ENCODE measurements around the gene ALOX15. TPM values are rescaled to one million over a fixed set of nuclear protein-coding genes. Genes with fewer than 3 reads are reported as not detected.
"Not testable (repeated sequence)": the region's sequence is repeated elsewhere in the genome, so short reads cannot be mapped to it uniquely, and the experiment has no call there.

ALOX15 gene
- total RNA-seq, 2 experiments from 2014 or later, result 1.8 TPM; not detected in 1

DNA sequence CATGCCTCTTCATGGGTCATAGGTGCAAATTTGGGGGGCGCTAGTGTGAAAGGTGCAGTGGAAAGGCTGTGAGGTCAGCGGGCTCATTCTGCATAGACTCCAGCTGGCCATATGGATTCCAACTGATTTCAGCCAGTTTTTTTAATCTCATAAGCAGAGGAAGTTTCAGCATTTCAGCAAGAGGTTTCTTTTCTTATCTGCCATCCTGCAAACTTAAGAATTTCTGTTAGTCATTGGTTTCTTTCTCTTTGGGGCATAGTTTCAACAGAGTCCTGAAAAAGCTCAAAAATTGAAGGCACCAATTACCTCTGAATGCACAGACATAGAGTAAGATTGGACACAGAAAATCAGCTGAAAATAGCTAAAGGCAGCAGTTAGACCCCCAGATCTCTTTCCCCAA is 16.2 kb upstream of the ALOX15 start:
- BruUV-seq (replicated peaks), result no TSS peak
- DNase-seq (ENCODE audit: low spot score), result no peak
- Histone ChIP-seq H3K27ac (ENCODE audit: low read depth, low read length, poor library complexity, severe bottlenecking) (no peak overlapping the region), H4K20me1 (ENCODE audit: insufficient read depth, low read length) (no peaks in the 10 kb centered on the region), H3K4me1 (ENCODE audit: insufficient read depth, low read length, poor library complexity, severe bottlenecking) (no peaks in the 10 kb centered on the region), H3K4me3 (ENCODE audit: low read depth, low read length, poor library complexity, severe bottlenecking) (no peak overlapping the region), H3K4me2 (ENCODE audit: low read length) (no peak overlapping the region), H3K9me3 (ENCODE audit: low read length) (no peaks in the 10 kb centered on the region), H3K9me2 (ENCODE audit: insufficient read depth, low read length) (no peaks in the 10 kb centered on the region), H2AFZ (ENCODE audit: low read length) (no peak overlapping the region), H3K36me3 (ENCODE audit: insufficient read depth, low read length) (no peaks in the 10 kb centered on the region), H3K79me2 (ENCODE audit: insufficient read depth, low read depth, low read length) (no peaks in the 10 kb centered on the region)
- ChIA-PET CTCF (ENCODE audit: unreplicated experiment) (no interaction called here), POLR2A (no interaction called here)
- no peak for TF ChIP-seq EZH2phosphoT487 (IDR thresholded peaks at IDR 0.05; ENCODE audit: borderline replicate concordance, low read depth, low read length)
- no peak for TF ChIP-seq CTCF (conservative IDR thresholded peaks at IDR 0.05; ENCODE audit: low read length)
- intact Hi-C loops (cut with micrococcal nuclease; ENCODE audit: unreplicated experiment), result no loop called here

GRCh38 chr17:4655933-4656332 is 14.5 kb upstream of the ALOX15 start:
- H3K27ac ChIP-seq (ENCODE audit: low read depth, low read length, poor library complexity, severe bottlenecking); H3K36me3 ChIP-seq (ENCODE audit: insufficient read depth, low read length); POLR2A ChIA-PET; intact Hi-C loops (cut with micrococcal nuclease; ENCODE audit: unreplicated experiment); H3K4me1 ChIP-seq (ENCODE audit: insufficient read depth, low read length, poor library complexity, severe bottlenecking); H3K9me2 ChIP-seq (ENCODE audit: insufficient read depth, low read length); H3K4me2 ChIP-seq (ENCODE audit: low read length); CTCF ChIA-PET (ENCODE audit: unreplicated experiment); H3K9me3 ChIP-seq (ENCODE audit: low read length); DNase-seq (ENCODE audit: low spot score); H4K20me1 ChIP-seq (ENCODE audit: insufficient read depth, low read length); H3K4me3 ChIP-seq (ENCODE audit: low read depth, low read length, poor library complexity, severe bottlenecking); H2AFZ ChIP-seq (ENCODE audit: low read length); H3K79me2 ChIP-seq (ENCODE audit: insufficient read depth, low read depth, low read length); BruUV-seq (replicated peaks): not testable (repeated sequence)

- Histone ChIP-seq H3K4me2 (ENCODE audit: low read length) (no peak overlapping the region), H3K36me3 (ENCODE audit: insufficient read depth, low read length) (no peaks in the 10 kb centered on the region), H3K9me3 (ENCODE audit: low read length) (no peaks in the 10 kb centered on the region), H3K4me1 (ENCODE audit: insufficient read depth, low read length, poor library complexity, severe bottlenecking) (no peaks in the 10 kb centered on the region), H3K27ac (ENCODE audit: low read depth, low read length, poor library complexity, severe bottlenecking) (no peak overlapping the region), H3K4me3 (ENCODE audit: low read depth, low read length, poor library complexity, severe bottlenecking) (no peak overlapping the region), H3K9me2 (ENCODE audit: insufficient read depth, low read length) (no peaks in the 10 kb centered on the region), H2AFZ (ENCODE audit: low read length) (no peak overlapping the region), H4K20me1 (ENCODE audit: insufficient read depth, low read length) (no peaks in the 10 kb centered on the region), H3K79me2 (ENCODE audit: insufficient read depth, low read depth, low read length) (no peaks in the 10 kb centered on the region)
- ChIA-PET CTCF (ENCODE audit: unreplicated experiment) (no interaction called here), POLR2A (no interaction called here)
- intact Hi-C loops (cut with micrococcal nuclease; ENCODE audit: unreplicated experiment), result no loop called here
- BruUV-seq (replicated peaks), result no TSS peak
- DNase-seq (ENCODE audit: low spot score), result no peak
- TF ChIP-seq CTCF (conservative IDR thresholded peaks at IDR 0.05; ENCODE audit: low read length) (no peak), EZH2phosphoT487 (IDR thresholded peaks at IDR 0.05; ENCODE audit: borderline replicate concordance, low read depth, low read length) (no peak)
Observed at GRCh38 chr17:4652997-4653396, 11.5 kb upstream of the ALOX15 start.

All from OCI-LY7 (cell line).